Neural progenitor cell (in vitro differentiated cells): ENCODE measurements around the gene S100A6. TPM values are rescaled to one million over a fixed set of nuclear protein-coding genes. Genes with fewer than 3 reads are reported as not detected.

Source experiments
- DNase-seq: peaks from one replicate; pipeline ENCODE4 v3.0.0-alpha.2; 2016; ENCODE audit warnings: low spot score
- H2AFZ ChIP-seq: fragments of 200-600 bp; sonication (generic); replicated peaks from 2 replicates; pipeline ENCODE4 v1.6.1; 2016; ENCODE audit warnings: antibody characterized with exemption
- H3F3A ChIP-seq: fragments of 200-600 bp; sonication (generic); 2 replicates; pipeline ENCODE4 v1.6.1; 2016; ENCODE audit warnings: antibody characterized with exemption, low read depth
- H3K27ac ChIP-seq: fragments of 200-600 bp; sonication (generic); 2 replicates; pipeline ENCODE4 v1.5.1; 2016; ENCODE audit warnings: mild to moderate bottlenecking
- H3K27me3 ChIP-seq: fragments of 200-600 bp; sonication (generic); 2 replicates; pipeline ENCODE4 v1.6.1; 2016; ENCODE audit warnings: mild to moderate bottlenecking, moderate library complexity
- H3K36me3 ChIP-seq: fragments of 200-600 bp; sonication (generic); 2 replicates; pipeline ENCODE4 v1.5.1; 2016
- H3K4me1 ChIP-seq: fragments of 200-600 bp; sonication (generic); 2 replicates; pipeline ENCODE4 v1.6.1; 2016; ENCODE audit warnings: mixed run types
- H3K4me2 ChIP-seq: fragments of 200-600 bp; sonication (generic); 2 replicates; pipeline ENCODE4 v1.6.1; 2016
- H3K4me3 ChIP-seq: fragments of 200-600 bp; sonication (generic); 2 replicates; pipeline ENCODE4 v1.5.1; 2016
- H3K79me2 ChIP-seq: fragments of 200-600 bp; sonication (generic); 2 replicates; pipeline ENCODE4 v1.6.1; 2016; ENCODE audit warnings: low read depth
- H3K9ac ChIP-seq: fragments of 200-600 bp; sonication (generic); 2 replicates; pipeline ENCODE4 v1.6.1; 2016
- H3K9me3 ChIP-seq: fragments of 200-600 bp; sonication (generic); 2 replicates; pipeline ENCODE4 v1.5.1; 2016; ENCODE audit warnings: low read depth
- H4K20me1 ChIP-seq: fragments of 200-600 bp; sonication (generic); 2 replicates; pipeline ENCODE4 v1.6.1; 2016; ENCODE audit warnings: low read depth
- H3K27ac Mint-ChIP-seq: 3 replicates; pipeline ENCODE4 v1.8.0; 2021; ENCODE audit warnings: mixed read lengths
- H3K27me3 Mint-ChIP-seq: 2 replicates; pipeline ENCODE4 v1.8.0; 2022; ENCODE audit warnings: low read depth, mild to moderate bottlenecking, inconsistent platforms, moderate library complexity, mixed read lengths; ENCODE audit not compliant: insufficient read depth
- H3K36me3 Mint-ChIP-seq: 3 replicates; pipeline ENCODE4 v1.8.0; 2021; ENCODE audit warnings: mixed read lengths
- H3K4me1 Mint-ChIP-seq: 3 replicates; pipeline ENCODE4 v1.8.0; 2021; ENCODE audit warnings: mixed read lengths
- H3K4me3 Mint-ChIP-seq: 3 replicates; pipeline ENCODE4 v1.8.0; 2021; ENCODE audit warnings: mild to moderate bottlenecking, moderate library complexity, mixed read lengths
- H3K9me3 Mint-ChIP-seq: 3 replicates; pipeline ENCODE4 v1.8.0; 2020; ENCODE audit warnings: mixed read lengths
- CTCF ChIP-seq: fragments of 200-600 bp; sonication (generic); IDR thresholded peaks from 2 replicates; pipeline ENCODE4 v1.5.1; 2017; ENCODE audit warnings: antibody characterized with exemption, mild to moderate bottlenecking
- EZH2 ChIP-seq: fragments of 200-600 bp; sonication (generic); IDR thresholded peaks from 2 replicates; pipeline ENCODE4 v1.6.1; 2017; ENCODE audit warnings: antibody characterized with exemption, mild to moderate bottlenecking, moderate library complexity
- EZH2phosphoT487 ChIP-seq: fragments of 200-600 bp; sonication (generic); IDR thresholded peaks from 2 replicates; pipeline ENCODE4 v1.6.1; 2017; ENCODE audit warnings: antibody characterized with exemption
- total RNA-seq: library from RNA; depleted of rRNA; stranded (reverse); fragments of >200 nt; gene quantifications from 2 replicates; pipeline ENCODE4 v1.2.3, GENCODE V29; 2015; ENCODE audit warnings: low replicate concordance

The S100A6 gene
- total RNA-seq, 1 donor from 2014 or later, result not detected

GRCh38 chr1:153546371-153546770 is 10.6 kb upstream of the S100A6 start:
- peak overlapping the region; percentile 84 for H3K27ac Mint-ChIP-seq
- H3K4me1 ChIP-seq, result peaks cover 30% of the 10 kb centered on the region
- no peak overlapping the region for H3K27ac ChIP-seq
- H3K9me3 ChIP-seq, result no peaks in the 10 kb centered on the region
- H3K27me3 ChIP-seq, result no peaks in the 10 kb centered on the region
- no peak overlapping the region for H3K9ac ChIP-seq
- H4K20me1 ChIP-seq, result no peaks in the 10 kb centered on the region
- H3K27me3 Mint-ChIP-seq, result peaks cover 20% of the 10 kb centered on the region
- no peak overlapping the region for H3K4me3 Mint-ChIP-seq
- H3F3A ChIP-seq, result no peaks in the 10 kb centered on the region
- H3K36me3 Mint-ChIP-seq, result no peaks in the 10 kb centered on the region
- H3K4me2 ChIP-seq, result peak overlapping the region; percentile 24
- H3K36me3 ChIP-seq, result no peaks in the 10 kb centered on the region
- peaks cover 79% of the 10 kb centered on the region for H3K4me1 Mint-ChIP-seq
- H3K4me3 ChIP-seq, result no peak overlapping the region
- DNase-seq, result no peak
- TF ChIP-seq EZH2 (no peak), CTCF (no peak), EZH2phosphoT487 (no peak)
- H2AFZ ChIP-seq, result no peak overlapping the region
- peaks cover 4% of the 10 kb centered on the region for H3K9me3 Mint-ChIP-seq
- H3K79me2 ChIP-seq, result no peaks in the 10 kb centered on the region

- TF ChIP-seq EZH2phosphoT487, result no peak
- Histone ChIP-seq H3K4me1 (peaks cover 30% of the 10 kb centered on the region), H3K4me2 (peak within 1 kb of the TSS; percentile 52), H4K20me1 (no peaks in the 10 kb centered on the region), H3K36me3 (no peaks in the 10 kb centered on the region), H3F3A (no peaks in the 10 kb centered on the region), H3K27ac (no peak within 1 kb of the TSS), H3K9me3 (no peaks in the 10 kb centered on the region), H3K27me3 (no peaks in the 10 kb centered on the region), H3K4me3 (no peak within 1 kb of the TSS), H2AFZ (peak within 1 kb of the TSS; percentile 68), H3K9ac (no peak within 1 kb of the TSS), H3K79me2 (no peaks in the 10 kb centered on the region)
- Mint-ChIP-seq H3K27me3 (peaks cover 20% of the 10 kb centered on the region), H3K4me3 (peak within 1 kb of the TSS; percentile 74), H3K27ac (peak within 1 kb of the TSS; percentile 98), H3K4me1 (peaks cover 77% of the 10 kb centered on the region), H3K9me3 (peaks cover 4% of the 10 kb centered on the region), H3K36me3 (no peaks in the 10 kb centered on the region)
- peak; percentile 91 for DNase-seq
These were observed 9.6 kb upstream of the S100A6 start, which contains the start of gene S100A4 for GRCh38 chr1:153545067-153546055. Gene S100A4 (minus strand): TSS chr1:153545806. CDS start chr1:153544794, 1,012 bp downstream.

- Histone ChIP-seq H3K36me3 (no peaks in the 10 kb centered on the region), H3K9me3 (no peaks in the 10 kb centered on the region), H3K9ac (no peak overlapping the region), H3F3A (no peaks in the 10 kb centered on the region), H3K4me2 (peak overlapping the region; percentile 52), H3K79me2 (no peaks in the 10 kb centered on the region), H3K4me3 (no peak overlapping the region), H3K27ac (no peak overlapping the region), H3K4me1 (peaks cover 30% of the 10 kb centered on the region), H4K20me1 (no peaks in the 10 kb centered on the region), H2AFZ (peak overlapping the region; percentile 17), H3K27me3 (no peaks in the 10 kb centered on the region)
- TF ChIP-seq EZH2, result no peak
- peaks cover 4% of the 10 kb centered on the region for H3K9me3 Mint-ChIP-seq
- DNase-seq, result no peak
- H3K4me3 Mint-ChIP-seq, result peak overlapping the region; percentile 55
- H3K4me1 Mint-ChIP-seq, result peaks cover 75% of the 10 kb centered on the region
- H3K27me3 Mint-ChIP-seq, result peaks cover 19% of the 10 kb centered on the region
- H3K36me3 Mint-ChIP-seq, result no peaks in the 10 kb centered on the region
- peak overlapping the region; percentile 97 for H3K27ac Mint-ChIP-seq
These were observed 8.8 kb upstream of the S100A6 start for GRCh38 chr1:153544453-153545066.

- Histone ChIP-seq H4K20me1 (no peaks in the 10 kb centered on the region), H3K79me2 (no peaks in the 10 kb centered on the region), H3K27ac (no peak overlapping the region), H3K9me3 (no peaks in the 10 kb centered on the region), H3K4me2 (no peak overlapping the region), H3F3A (no peaks in the 10 kb centered on the region), H3K4me1 (peaks cover 30% of the 10 kb centered on the region), H3K4me3 (no peak overlapping the region), H3K27me3 (no peaks in the 10 kb centered on the region), H3K36me3 (no peaks in the 10 kb centered on the region), H2AFZ (no peak overlapping the region), H3K9ac (no peak overlapping the region)
- Mint-ChIP-seq H3K4me3 (no peak overlapping the region), H3K9me3 (peaks cover 4% of the 10 kb centered on the region), H3K27me3 (peaks cover 21% of the 10 kb centered on the region), H3K27ac (no peak overlapping the region), H3K4me1 (peaks cover 67% of the 10 kb centered on the region), H3K36me3 (no peaks in the 10 kb centered on the region)
- DNase-seq, result no peak
- TF ChIP-seq EZH2phosphoT487 (no peak), EZH2 (no peak), CTCF (no peak)
These were observed 7.9 kb upstream of the S100A6 start for GRCh38 chr1:153543736-153544135.
